Mononuclear cell (primary cell): ENCODE measurements around the gene KREMEN1. TPM values are rescaled to one million over a fixed set of nuclear protein-coding genes. Genes with fewer than 3 reads are reported as not detected.

ENCODE experiments used
- H3K27me3 ChIP-seq: 2 replicates; pipeline ENCODE4 v1.6.0; 2011; ENCODE audit warnings: low read length, control low read depth; ENCODE audit not compliant: insufficient read depth
- H3K4me1 ChIP-seq: 2 replicates; pipeline ENCODE4 v1.5.1; 2011; ENCODE audit warnings: mild to moderate bottlenecking, low read length, control low read depth; ENCODE audit not compliant: insufficient read depth
- H3K4me3 ChIP-seq: 2 replicates; pipeline ENCODE4 v1.5.1; 2011; ENCODE audit warnings: mild to moderate bottlenecking, low read length, moderate library complexity
- H3K9me3 ChIP-seq: 2 replicates; pipeline ENCODE4 v1.5.1; 2011; ENCODE audit warnings: low read depth, mild to moderate bottlenecking, control low read depth, low read length
- total RNA-seq: library from RNA; depleted of rRNA; stranded (reverse); fragments of >200 nt; gene quantifications from one replicate; pipeline ENCODE4 v1.2.3, GENCODE V29; 2012

The KREMEN1 gene
- total RNA-seq, 1 donor: 0.42 TPM

GRCh38 chr22:29207562-29208501 is 135.0 kb downstream of the KREMEN1 start:
- Histone ChIP-seq H3K27me3 (peaks cover 11% of the 10 kb centered on the region), H3K4me3 (no peak overlapping the region), H3K9me3 (no peaks in the 10 kb centered on the region), H3K4me1 (peaks cover 13% of the 10 kb centered on the region)

GRCh38 chr22:29208502-29208862 is 135.6 kb downstream of the KREMEN1 start:
- H3K9me3 ChIP-seq: no peaks in the 10 kb centered on the region
- H3K4me1 ChIP-seq: peaks cover 10% of the 10 kb centered on the region
- peaks cover 11% of the 10 kb centered on the region for H3K27me3 ChIP-seq
- H3K4me3 ChIP-seq: no peak overlapping the region

- Histone ChIP-seq H3K27me3 (peaks cover 11% of the 10 kb centered on the region), H3K4me3 (no peak overlapping the region), H3K4me1 (peaks cover 10% of the 10 kb centered on the region)
Measured at GRCh38 chr22:29208879-29209623, 136.2 kb downstream of the KREMEN1 start.

GRCh38 chr22:29209624-29209929 is 136.7 kb downstream of the KREMEN1 start:
- H3K27me3 ChIP-seq: peaks cover 11% of the 10 kb centered on the region
- peaks cover 10% of the 10 kb centered on the region for H3K4me1 ChIP-seq
- no peak overlapping the region for H3K4me3 ChIP-seq
- H3K9me3 ChIP-seq: no peaks in the 10 kb centered on the region

More at GRCh38 chr22:29208879-29209623, 136.2 kb downstream of the KREMEN1 start:
- H3K9me3 ChIP-seq: no peaks in the 10 kb centered on the region

- Histone ChIP-seq H3K27me3 (peaks cover 7% of the 10 kb centered on the region), H3K4me3 (no peak overlapping the region), H3K9me3 (no peaks in the 10 kb centered on the region), H3K4me1 (peaks cover 5% of the 10 kb centered on the region)
Measured at GRCh38 chr22:29211066-29211465, 138.2 kb downstream of the KREMEN1 start.

GRCh38 chr22:29211466-29211865 is 138.6 kb downstream of the KREMEN1 start:
- H3K4me1 ChIP-seq: peaks cover 1% of the 10 kb centered on the region
- peaks cover 3% of the 10 kb centered on the region for H3K27me3 ChIP-seq
- no peak overlapping the region for H3K4me3 ChIP-seq
- no peaks in the 10 kb centered on the region for H3K9me3 ChIP-seq

- H3K4me3 ChIP-seq: no peak overlapping the region
- H3K9me3 ChIP-seq: no peaks in the 10 kb centered on the region
- no peaks in the 10 kb centered on the region for H3K27me3 ChIP-seq
- no peaks in the 10 kb centered on the region for H3K4me1 ChIP-seq
Measured at GRCh38 chr22:29212743-29213142, 139.9 kb downstream of the KREMEN1 start.

GRCh38 chr22:29213493-29213892 is 140.7 kb downstream of the KREMEN1 start:
- H3K4me3 ChIP-seq: no peak overlapping the region
- no peaks in the 10 kb centered on the region for H3K4me1 ChIP-seq
- no peaks in the 10 kb centered on the region for H3K27me3 ChIP-seq
- H3K9me3 ChIP-seq: no peaks in the 10 kb centered on the region

GRCh38 chr22:29214232-29214631 is 141.4 kb downstream of the KREMEN1 start:
- H3K27me3 ChIP-seq: no peaks in the 10 kb centered on the region
- H3K4me3 ChIP-seq: no peak overlapping the region
- H3K4me1 ChIP-seq: no peaks in the 10 kb centered on the region
- no peaks in the 10 kb centered on the region for H3K9me3 ChIP-seq

- H3K9me3 ChIP-seq: no peaks in the 10 kb centered on the region
- no peak overlapping the region for H3K4me3 ChIP-seq
- no peaks in the 10 kb centered on the region for H3K27me3 ChIP-seq
- no peaks in the 10 kb centered on the region for H3K4me1 ChIP-seq
Measured at GRCh38 chr22:29215012-29215860, 142.4 kb downstream of the KREMEN1 start.

- H3K9me3 ChIP-seq: no peaks in the 10 kb centered on the region
- no peak overlapping the region for H3K4me3 ChIP-seq
- H3K27me3 ChIP-seq: no peaks in the 10 kb centered on the region
- no peaks in the 10 kb centered on the region for H3K4me1 ChIP-seq
Measured at GRCh38 chr22:29216011-29216872, 143.4 kb downstream of the KREMEN1 start.

GRCh38 chr22:29216873-29217666 is 144.2 kb downstream of the KREMEN1 start:
- Histone ChIP-seq H3K9me3 (no peaks in the 10 kb centered on the region), H3K4me3 (no peak overlapping the region), H3K27me3 (no peaks in the 10 kb centered on the region), H3K4me1 (no peaks in the 10 kb centered on the region)
